HG02885 (cell line): ENCODE data around the gene DSE.
A peak's percentile ranks its signal among the peaks of the same experiment; 100 is the strongest.

ENCODE experiments used
- ATAC-seq: cut with Tn5 transposase; IDR thresholded peaks from one replicate; pipeline ENCODE4 v1.9.1; 2021; ENCODE audit warnings: mild to moderate bottlenecking; ENCODE audit not compliant: unreplicated experiment, poor library complexity

The DSE gene

DNA sequence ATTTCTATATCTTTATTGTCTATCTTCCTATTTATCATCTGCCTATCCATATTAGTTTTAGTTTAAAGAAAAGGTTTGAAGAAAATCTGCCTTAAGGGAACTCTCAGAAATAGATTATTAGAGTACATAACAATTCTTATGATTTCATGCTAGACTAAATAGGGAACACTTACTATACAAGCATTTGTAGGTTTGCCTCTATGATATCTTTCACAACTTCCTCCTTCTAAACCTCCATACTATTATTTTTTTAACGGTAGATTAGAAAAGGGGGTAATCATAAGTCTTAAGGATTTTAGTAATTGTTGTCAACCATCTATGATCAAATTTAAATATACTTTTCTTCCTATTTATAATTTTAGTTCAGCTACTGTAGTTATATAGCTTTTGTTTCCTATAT, 11.6 kb upstream of the DSE start:
- no peak for ATAC-seq

DNA sequence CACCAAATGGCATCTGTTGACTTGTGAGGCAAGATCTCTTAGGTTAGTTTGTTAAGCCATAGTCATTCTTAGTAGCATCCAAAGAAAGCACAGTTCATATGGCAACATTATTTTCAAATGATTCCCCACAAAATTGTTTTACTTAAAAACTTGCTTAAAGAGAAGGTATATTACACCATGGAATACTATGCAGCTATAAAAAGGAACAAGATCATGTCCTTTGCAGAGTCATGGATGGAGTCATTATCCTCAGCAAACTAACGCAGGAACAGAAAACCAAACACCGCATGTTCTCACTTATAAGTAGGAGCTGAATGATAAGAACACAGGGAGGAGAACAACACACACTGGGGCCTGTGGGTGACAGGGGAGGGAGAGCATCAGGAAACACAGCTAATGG, 10.9 kb upstream of the DSE start:
- no peak for ATAC-seq

DNA sequence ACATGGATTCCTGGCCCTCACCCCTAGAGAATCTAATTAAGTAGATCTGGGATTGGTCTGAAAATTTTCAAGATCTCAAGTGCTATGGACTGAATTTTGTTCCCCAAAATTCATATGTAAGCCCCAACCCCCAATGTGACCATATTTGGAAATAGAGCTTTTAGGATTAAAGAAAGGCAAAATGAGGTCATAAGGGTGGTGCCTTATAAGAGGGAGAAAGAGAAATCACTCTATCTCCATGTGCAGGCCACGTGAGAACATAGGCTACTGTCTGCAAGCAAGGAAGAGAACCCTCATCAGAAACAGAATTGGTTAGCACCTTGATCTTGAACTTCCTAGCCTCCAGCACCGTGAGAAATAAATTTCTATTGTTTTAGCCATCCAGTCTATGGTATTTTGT, 8.5 kb upstream of the DSE start:
- ATAC-seq, result no peak

DNA sequence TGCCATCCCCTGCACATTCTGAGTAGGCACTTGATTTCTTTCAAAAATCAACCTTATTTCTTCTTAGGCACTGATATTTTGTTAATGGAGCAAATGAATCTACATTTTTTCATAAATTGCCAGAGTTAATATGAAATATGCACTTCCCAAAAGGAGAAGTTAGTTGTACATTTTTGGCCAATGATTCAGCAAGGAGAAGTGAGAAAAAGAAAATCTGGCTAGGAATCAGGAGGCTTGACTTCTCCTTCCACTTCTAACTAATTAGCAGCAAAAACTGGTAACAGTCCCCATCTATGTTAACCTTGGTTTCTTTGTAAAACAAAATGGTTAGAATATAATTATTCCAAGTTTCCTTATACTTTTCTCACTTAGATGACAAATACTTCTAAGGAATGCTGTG, 7.0 kb upstream of the DSE start:
- ATAC-seq, result no peak

DNA sequence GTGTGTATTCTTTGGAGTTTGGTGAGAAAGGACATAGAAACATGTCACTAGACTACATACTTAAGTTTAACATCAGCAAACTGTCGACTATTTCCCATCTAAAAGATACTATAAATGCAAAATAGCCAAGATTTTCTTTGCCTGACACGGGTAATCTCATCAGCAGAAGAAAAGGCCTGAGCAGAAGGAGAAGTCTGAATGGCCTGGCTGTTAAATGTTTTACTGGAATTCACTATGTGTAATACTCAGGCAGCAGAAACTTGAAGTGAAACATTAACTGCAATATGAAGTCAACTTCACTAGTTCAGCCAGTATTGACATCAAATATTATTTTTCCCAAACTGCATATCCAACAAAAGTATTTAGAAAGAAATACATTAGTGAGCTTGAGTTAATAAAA, 6.4 kb upstream of the DSE start:
- no peak for ATAC-seq

DNA sequence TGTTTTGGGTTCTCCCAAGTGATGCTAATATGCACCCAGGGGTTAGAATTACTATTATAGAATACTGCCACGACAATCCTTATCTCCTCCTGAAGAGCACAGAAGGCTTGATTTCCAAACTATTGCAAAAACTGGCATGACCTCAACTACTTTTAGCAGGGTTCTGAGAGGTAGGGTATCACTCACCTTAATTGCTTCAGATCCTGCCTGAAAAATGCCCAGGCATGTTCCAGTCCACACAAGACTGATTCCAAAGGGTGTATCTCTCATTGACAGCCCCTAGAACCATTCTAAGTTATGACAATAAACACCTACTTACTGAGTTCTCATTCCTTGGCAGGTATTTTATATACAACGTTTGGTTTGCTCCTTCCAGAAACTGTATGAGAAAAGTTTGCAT, 5.0 kb upstream of the DSE start:
- no peak for ATAC-seq

DNA sequence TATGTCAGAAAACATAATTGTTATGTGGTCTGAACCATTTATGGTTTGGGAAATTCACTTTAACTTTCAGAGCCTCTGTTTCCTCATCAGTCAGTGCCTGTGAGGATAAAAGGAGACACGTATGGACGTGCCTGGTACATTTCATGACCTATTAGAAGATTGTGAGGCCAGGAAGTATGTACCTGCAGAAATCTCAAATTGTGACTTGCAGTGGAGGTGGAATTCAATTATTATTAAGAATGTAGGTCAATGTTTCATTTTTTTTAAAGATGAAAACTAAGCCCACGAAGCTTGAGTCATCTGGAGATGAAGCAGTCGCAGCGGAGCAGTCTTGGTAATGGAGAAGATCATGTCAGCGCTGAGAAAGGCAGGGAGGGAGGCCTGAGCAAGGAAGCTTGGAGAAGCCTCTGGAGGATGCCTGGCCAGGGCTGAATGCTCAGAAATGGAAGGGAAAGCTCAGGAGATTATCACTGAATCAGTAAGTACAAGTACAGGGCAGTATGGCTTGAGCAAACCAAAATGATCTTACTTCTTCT, 3.9 kb upstream of the DSE start:
- ATAC-seq, result no peak

DNA sequence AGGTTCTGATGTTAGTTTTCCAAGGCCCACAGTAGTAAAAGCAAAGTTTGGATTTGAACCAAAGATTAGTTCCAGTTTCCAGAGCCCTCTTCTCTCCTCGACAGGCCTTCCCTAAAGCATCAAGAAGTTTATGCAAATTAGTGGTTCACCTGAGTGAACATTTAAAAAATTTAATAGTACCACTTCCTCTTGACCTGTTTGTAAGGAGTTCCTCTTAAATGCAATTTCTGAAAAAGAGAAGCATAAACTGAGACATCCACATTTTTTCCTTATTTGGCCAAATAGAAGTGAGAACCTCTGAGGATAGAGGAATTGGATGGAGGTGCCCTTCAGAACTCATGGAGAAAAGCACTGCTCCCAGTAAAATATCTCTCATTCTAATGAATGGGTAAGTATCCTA, 1.2 kb upstream of the DSE start:
- peak; percentile 41 for ATAC-seq

DNA sequence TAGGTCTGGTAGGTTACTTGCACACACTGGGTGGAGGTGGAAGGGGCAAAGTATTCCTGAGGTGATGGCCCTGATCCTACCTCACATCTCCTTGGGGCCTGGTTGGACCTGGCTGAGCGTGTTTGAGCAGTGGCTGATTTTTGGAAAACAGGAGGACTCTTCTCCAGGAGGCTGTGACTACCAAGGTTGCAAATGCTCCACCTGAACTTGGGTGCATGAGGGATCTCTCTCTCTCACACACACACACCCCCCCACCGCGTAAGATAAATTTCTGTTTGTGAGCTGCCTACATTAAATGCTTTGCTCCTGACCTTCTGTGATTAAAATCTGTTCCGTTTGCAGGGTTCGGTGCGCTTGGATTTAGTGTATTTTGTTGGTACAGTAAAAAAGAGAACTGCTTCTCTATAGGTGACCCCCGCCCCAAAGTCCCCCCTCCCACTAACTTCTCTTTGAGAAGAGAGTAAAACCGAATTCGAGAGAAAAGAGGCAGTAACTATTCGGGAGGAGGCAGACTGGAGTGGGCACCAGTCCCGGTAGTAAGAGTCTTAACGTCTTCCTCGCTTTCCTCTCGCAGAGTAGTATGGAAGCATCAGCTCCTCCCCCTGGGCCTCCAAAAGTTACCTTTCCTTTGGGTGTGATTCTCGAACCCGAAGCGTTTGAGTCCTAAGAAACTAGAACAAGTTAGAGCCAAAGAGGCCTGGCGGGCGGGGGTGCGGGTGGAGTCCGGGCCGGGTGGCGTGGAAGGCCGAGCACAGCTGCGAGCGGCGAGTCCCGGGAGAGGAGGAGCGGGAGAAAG, 585 bp upstream of the DSE start:
- peak; percentile 50 for ATAC-seq

DNA sequence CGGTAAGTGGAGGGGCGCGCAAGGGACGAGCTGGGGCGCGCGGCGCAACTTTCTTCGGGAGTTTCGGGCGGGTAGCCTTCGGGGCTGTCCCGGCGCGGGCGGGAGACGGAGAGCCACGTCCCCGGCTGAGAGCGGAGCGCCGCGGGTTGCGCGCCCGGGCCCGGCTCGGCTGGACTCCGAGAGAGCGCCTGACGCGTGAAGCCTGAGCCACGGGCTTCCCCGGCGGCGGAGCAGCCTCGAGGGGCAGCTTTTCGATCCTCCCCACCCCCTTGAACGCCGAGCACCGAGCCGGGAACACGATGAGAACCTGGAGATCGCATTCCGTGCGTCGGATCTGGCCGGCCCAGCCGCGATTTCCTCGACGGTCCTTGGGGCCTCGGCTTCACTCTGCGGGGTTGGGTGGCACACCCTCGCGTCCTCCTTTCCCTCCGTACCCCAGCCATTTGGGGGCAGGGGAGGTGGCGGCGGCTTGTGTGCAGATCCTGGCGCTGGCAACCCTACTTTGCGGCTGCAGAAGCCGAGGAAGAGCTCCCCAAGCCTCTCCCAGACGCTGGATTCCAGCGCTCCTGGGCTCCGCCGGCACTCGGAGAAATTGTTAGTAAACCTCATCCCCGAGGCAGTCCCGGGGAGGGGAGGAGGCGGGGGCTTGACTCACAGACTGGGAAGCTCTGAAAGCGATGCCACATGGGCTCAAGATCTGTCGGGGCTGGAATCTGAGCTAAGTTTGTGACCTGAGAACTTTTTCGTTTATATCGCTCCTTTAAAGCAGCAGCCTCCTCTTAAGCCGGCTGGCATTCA, 572 bp downstream of the DSE start:
- ATAC-seq, result peak; percentile 49

DNA sequence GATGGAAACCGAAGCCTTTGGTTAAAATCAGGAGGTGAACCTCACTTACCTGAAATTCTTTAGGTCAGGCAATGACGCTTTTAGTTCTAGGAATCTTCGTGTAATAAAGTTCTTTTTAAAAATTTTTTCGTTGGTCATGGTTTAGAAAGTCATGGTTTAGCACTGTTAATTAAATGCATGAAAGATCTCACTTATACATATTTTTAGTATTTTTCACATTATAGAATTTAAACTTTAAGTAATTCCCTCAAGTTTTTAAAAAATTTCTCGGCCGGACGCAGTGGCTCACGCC, 1.1 kb downstream of the DSE start:
- ATAC-seq, result no peak

DNA sequence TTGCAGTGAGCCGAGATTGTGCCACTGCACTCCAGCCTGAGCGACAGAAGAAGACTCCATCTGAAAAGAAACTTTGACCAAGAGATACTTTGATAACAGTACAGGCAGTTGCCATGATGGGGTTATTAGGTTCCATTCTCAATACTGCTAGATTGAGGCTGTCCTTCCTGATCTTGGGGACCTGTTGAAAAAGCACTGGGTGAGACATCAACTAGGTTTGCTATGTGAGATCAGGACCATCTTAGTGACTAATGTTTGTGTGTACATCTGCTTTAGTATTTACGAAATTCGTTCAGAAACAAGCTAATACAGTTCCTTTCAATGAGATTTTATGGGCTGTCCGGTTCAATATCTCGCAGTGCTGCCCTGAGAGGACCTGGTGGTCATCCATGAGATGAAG, 2.6 kb downstream of the DSE start:
- ATAC-seq, result no peak

DNA sequence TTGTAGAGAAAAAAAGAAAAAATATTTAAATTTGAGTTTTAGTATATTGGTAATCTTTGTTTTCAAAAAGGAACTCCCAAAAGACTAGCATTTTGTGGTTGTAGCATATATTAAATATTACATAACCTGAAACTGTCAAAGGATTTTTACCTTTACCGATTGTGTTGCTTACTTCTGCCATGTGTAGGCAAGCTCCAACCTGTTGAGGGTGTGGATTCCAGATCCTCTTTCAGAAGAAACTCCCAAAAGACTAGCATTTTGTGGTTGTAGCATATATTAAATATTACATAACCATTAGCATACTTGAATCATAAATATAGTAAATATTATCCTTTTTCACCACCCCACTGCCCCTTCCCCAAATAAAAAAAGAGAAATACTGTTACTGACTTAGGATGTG, 3.2 kb downstream of the DSE start:
- no peak for ATAC-seq

DNA sequence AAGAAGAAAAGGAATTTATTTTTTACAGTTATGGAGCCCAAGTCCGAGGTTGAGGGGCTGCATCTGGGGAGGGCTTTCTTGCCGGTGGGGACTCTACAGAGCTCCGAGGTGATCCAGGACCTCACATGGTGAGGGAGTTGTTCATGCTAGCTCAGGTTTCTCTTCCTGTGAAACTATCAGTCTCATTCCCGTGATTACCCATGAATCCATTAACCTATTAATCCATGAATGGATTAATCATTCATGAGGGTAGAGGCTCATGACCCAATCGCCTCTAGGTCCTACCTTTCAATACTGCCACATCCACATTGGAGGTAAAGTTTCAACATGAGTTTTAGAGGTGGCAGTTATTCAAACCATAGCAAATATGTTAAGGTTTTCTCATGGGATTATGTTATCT, 3.8 kb downstream of the DSE start:
- ATAC-seq, result no peak

DNA sequence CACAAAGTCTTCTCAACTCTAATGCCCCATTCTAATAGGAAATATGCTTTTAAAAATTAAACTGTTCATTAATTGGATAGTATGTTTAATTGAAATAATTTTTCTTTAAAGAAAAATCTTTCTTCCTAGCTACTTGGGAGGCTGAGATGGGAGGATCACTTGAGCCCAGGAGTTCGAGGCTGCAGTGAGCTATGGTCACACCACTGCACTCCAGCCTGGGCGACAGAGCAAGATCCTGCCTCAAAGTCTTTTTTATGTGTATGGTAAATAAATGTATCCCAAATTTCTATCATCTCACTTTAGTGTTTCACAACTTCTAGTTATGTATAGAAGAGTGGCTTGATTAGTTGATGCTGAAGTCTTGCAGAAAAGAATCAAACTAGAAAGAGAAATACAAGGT, 4.5 kb downstream of the DSE start:
- no peak for ATAC-seq

DNA sequence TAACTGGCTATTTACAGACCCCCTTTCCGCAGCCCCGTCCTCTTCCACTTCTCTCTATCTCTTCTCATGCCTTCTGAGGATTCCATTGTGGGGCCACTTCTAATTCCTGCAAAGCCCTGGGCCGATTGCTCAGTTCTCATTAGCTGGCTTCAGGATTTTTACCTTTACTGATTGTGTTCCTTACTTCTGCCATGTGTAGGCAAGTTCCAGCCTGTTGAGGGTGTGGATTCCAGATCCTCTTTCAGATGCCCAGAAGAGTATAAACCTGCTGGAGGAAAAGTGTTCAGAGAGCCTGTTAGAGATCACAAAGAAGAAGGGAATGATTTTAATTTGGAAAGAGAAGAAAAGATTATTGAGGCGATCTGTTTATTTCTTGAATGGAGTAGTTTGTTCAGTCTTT, 5.4 kb downstream of the DSE start:
- no peak for ATAC-seq

DNA sequence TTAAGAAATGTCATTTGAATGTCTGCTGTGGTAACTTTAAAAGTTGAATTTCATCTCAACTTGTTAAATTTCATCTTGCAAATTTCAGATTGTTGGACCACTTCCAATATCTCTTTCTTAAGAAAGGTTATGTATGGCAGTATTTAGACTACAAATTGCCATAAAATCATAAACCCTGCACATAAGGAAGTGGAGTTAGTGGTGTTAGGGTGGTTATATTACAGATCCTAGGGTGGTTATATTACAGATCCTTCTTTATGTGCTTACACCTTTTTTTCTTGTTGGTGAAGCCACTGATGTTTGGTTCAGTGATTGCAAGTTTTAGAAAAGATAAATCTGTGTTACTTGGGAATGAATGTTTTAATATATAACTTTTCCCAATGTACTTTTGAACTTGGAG, 9.0 kb downstream of the DSE start:
- ATAC-seq, result no peak

DNA sequence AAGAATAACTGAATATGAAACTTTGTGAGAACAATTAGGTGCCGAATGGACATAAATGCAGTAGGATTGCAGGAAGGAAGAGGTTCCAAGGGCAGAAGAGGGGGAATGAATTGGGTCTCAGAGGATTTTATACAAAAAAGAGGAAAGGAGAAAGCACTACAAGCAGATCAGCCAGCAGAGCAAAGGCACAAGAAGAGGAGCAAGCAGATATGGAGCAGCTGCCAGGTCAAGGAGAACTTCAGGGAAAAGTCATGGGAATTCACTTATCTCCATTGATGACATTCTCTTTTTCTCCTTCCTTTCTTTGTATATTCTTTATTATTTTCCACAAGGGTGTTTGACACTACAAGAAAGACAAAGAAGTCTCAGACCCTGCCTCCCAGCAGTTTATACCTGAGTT, 9.6 kb downstream of the DSE start:
- no peak for ATAC-seq

DNA sequence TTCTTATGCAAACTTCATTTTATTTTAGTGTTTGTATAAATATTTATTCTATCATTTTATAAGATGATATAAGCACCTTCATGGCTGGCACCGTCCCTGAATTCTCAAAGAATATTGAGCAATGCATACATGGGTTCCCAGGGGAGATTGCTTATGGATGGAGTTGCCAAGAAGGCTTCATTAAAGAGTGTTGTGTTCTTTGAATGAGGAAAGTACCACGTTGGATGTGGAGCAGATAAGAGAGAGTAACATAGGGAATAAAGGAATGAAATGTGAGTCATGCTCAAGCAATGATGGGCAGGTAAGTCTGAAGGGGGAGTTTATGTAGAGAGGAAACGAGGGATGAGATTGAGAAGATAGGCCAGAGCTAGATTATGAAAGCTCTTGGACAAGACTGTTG, 10.3 kb downstream of the DSE start:
- no peak for ATAC-seq

DNA sequence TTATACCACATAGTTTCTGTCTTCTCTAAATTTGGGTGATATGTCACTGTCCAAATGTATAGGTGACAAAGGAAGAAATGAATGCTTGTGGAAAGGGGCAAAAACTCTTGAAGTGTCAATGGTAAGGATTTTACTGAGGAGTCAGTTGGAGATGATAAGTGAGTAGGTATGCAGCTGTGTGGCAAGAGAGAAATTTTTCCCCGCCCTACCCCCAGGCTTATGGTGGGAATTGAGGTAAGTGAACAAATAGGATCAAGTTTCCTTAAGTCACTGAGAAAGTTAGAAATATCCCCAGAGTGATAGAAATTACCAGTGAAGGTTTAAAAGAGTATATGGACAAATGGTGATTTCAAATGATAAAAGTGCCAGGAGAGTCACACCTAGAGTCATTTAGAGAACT, 11.8 kb downstream of the DSE start:
- no peak for ATAC-seq

DNA sequence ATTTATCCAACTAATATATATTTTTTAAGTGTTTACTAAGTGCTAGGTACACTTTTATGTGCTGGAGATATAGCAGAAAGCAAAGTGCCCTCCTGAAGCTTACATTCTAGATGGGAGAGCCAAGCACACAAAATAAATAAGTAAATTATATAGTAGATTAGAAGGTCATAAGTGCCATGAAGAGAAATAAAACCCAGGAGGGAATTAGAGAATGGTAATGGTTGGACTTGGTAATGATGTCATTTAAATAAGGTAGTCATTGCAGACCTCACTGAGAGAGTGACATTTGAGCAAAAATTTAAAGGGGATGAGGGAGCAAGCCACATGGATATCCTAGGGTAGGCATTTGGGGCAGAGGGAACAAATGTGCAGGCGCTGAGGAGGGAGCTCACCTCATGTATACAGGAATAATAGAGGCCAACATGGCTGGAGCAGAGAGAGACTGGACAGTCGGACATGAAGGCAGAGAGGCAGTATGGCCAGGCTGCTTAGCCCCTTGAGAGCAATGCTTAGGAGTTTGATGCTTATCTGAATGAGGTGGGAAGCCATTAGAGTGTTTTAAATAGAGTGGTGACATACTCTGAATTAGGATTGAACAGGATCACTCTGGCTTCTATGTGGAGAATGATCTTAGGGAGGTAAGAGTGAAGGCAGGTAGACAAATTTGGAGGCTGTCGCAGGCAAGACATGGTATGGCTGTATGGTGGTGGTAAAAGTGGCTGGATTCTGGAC, 14.1 kb downstream of the DSE start:
- no peak for ATAC-seq
